Upper lobe of left lung (tissue), 4 donors: ENCODE measurements around the gene TSC22D2.

ENCODE experiments used
- CTCF ChIP-seq, 6 experiments: fragments of 450-650 bp in 4 of 6; fragments of 200-600 bp in 2 of 6; sonication (generic) in 2 of 6; IDR thresholded peaks; one replicate each; pipeline ENCODE4 v1.5.1; 2016 to 2019; ENCODE audit warnings: antibody characterized with exemption in 6 of 6
- EP300 ChIP-seq, 4 donors: sonication (generic); formaldehyde crosslinking; IDR thresholded peaks; one replicate each; pipeline ENCODE4 v1.5.1; 2017; ENCODE audit warnings: antibody characterized with exemption in 4 of 4, control low read depth in 2 of 4
- POLR2A ChIP-seq, 4 donors: fragments of 450-650 bp; IDR thresholded peaks; one replicate each; pipeline ENCODE4 v1.5.1; 2016 to 2017; ENCODE audit warnings: antibody characterized with exemption in 4 of 4, mild to moderate bottlenecking in 2 of 4
- POLR2AphosphoS5 ChIP-seq, 2 donors: sonication (generic); formaldehyde crosslinking; IDR thresholded peaks; one replicate each; pipeline ENCODE4 v1.5.1; 2017; ENCODE audit warnings: antibody characterized with exemption in 2 of 2

- TF ChIP-seq CTCF (IDR thresholded peaks at IDR 0.05), result no peak
- no peak for TF ChIP-seq POLR2AphosphoS5 (IDR thresholded peaks at IDR 0.05)
- TF ChIP-seq EP300 (IDR thresholded peaks at IDR 0.05), result no peak
- TF ChIP-seq POLR2A (IDR thresholded peaks at IDR 0.05), result no peak
Measured at GRCh38 chr3:150444371-150444770, 36.3 kb downstream of the TSC22D2 start.
